Adrenal gland (tissue), 12 donors: ENCODE measurements around the gene FARP1. TPM values are rescaled to one million over a fixed set of nuclear protein-coding genes. Genes with fewer than 3 reads are reported as not detected.

Experiments used
- DNase-seq, 7 donors: peaks; one replicate each; pipeline ENCODE4 v3.0.0-alpha.2; 2019 to 2020
- H3K27ac ChIP-seq, 5 donors: fragments of 200-600 bp; sonication (generic) in 4 of 5; 1 replicate in 3 of 5; 2 replicates in 2 of 5; pipeline versions ENCODE4 v1.5.1 to v1.8.0; 2016 to 2020; ENCODE audit warnings: mild to moderate bottlenecking in 1 of 5
- H3K27me3 ChIP-seq: fragments of 200-600 bp; 2 replicates; pipeline ENCODE4 v1.8.0; 2021
- H3K36me3 ChIP-seq, 2 donors: fragments of 200-600 bp; replicated peaks in 1 of 2; 1 replicate in 1 of 2; 2 replicates in 1 of 2; pipeline versions ENCODE4 v1.5.1 to v1.8.0; 2018 to 2022
- H3K4me1 ChIP-seq, 2 donors: fragments of 200-600 bp; replicated peaks in 1 of 2; 1 replicate in 1 of 2; 2 replicates in 1 of 2; pipeline versions ENCODE4 v1.5.1 to v1.8.0; 2018 to 2021
- H3K4me3 ChIP-seq, 4 donors: fragments of 200-600 bp; sonication (generic) in 3 of 4; one replicate each; pipeline ENCODE4 v1.5.1; 2016 to 2018
- H3K9me3 ChIP-seq, 3 donors: fragments of 200-600 bp; sonication (generic) in 1 of 3; replicated peaks in 1 of 3; 1 replicate in 2 of 3; 2 replicates in 1 of 3; pipeline versions ENCODE4 v1.5.1 to v1.8.0; 2016 to 2021
- POLR2A ChIP-seq, 2 donors: fragments of 450-650 bp; IDR thresholded peaks; one replicate each; pipeline ENCODE4 v1.6.1; 2017; ENCODE audit warnings: antibody characterized with exemption in 2 of 2, mild to moderate bottlenecking in 2 of 2, moderate library complexity in 1 of 2
- WGBS, 4 donors: extraction: QIAGEN DNeasy Blood & Tissue Kit in 2 of 4; methylation state at CpG; one replicate each; pipeline versions ENCODE4 v1.1.5 to v1.1.7; 2013 to 2017; 5-methylcytosine and 5-hydroxymethylcytosine counted together
- intact Hi-C, 2 donors: fragments of 100-400 bp; cut with DNase I; formaldehyde crosslinking; loops; one replicate each; pipeline versions ENCODE4 v1.14.1 to v1.15.0; 2022 to 2023
- polyA plus RNA-seq, 3 donors: library from polyadenylated mRNA; stranded (reverse); fragments of 200-250 nt in 2 of 3; fragments of 350-450 nt in 1 of 3; fragmentation: Illumina TruSeq in 1 of 3; extraction: RNeasy Lipid Tissue Mini Kit (QIAGEN cat#74804) in 1 of 3; gene quantifications; one replicate each; pipeline ENCODE4 v1.2.3, GENCODE V29; 2013 to 2014
- total RNA-seq, 9 donors: library from RNA; depleted of rRNA in 4 of 9; stranded (reverse); fragments of >200 nt in 4 of 9; fragments of 120-200 nt in 1 of 9; fragmentation: NEBNext Ultra II Directional in 1 of 9; extraction: Animal tissue kit (Norgen Biotek cat#: 25700) in 1 of 9; gene quantifications; one replicate each; pipeline versions ENCODE4 v1.1.0 to v1.2.4, GENCODE V29; 2013 to 2023
- TF ChIP-seq, protein P1 (sequence below), 6 experiments: fragments of 450-650 bp in 4 of 6; fragments of 200-600 bp in 2 of 6; sonication (generic) in 1 of 6; IDR thresholded peaks; 1 replicate in 5 of 6; 2 replicates in 1 of 6; pipeline versions ENCODE4 v1.5.1 to v1.8.0; 2016 to 2021; ENCODE audit warnings: antibody characterized with exemption in 6 of 6, mild to moderate bottlenecking in 2 of 6, moderate library complexity in 1 of 6
- donor health status: healthy with polysubstance abuse.
- donor health status: Bipolar disorder and iron deficiency.
- donor health status: DM: yes; HTN: yes; CAD: no.
- donor health status: DM: no; HTN: no; CAD: no.
- donor health status: DM: no; HTN: no; CAD: no.
- donor health status: DM: yes; HTN: yes; CAD: no.

Gene FARP1
- total and polyA plus RNA-seq, 12 donors: 27.1 to 304 (median 71.6) TPM

- Histone ChIP-seq H3K9me3 (no peaks in the 10 kb centered on the region), H3K36me3 (no peaks in the 10 kb centered on the region), H3K4me1 (peaks cover 26 to 43% of the 10 kb centered on the region in 2 donors), H3K27me3 (no peaks in the 10 kb centered on the region), H3K27ac (peak overlapping the region in 3 of 5 donors; percentile 35 to 65 (median 49)), H3K4me3 (no peak overlapping the region)
- peak in 6 of 7 donors; percentile 38 to 69 (median 50) for DNase-seq
- WGBS, 4 donors: 38 to 45% (median 42%) methylated on average over 5 of the region's 5 CpGs
- intact Hi-C loops: loop anchor here (10.0 kb wide), 2 partner anchors 67 to 247 kb away; no protein-coding TSS in a partner anchor
- TF ChIP-seq, protein P1, sequence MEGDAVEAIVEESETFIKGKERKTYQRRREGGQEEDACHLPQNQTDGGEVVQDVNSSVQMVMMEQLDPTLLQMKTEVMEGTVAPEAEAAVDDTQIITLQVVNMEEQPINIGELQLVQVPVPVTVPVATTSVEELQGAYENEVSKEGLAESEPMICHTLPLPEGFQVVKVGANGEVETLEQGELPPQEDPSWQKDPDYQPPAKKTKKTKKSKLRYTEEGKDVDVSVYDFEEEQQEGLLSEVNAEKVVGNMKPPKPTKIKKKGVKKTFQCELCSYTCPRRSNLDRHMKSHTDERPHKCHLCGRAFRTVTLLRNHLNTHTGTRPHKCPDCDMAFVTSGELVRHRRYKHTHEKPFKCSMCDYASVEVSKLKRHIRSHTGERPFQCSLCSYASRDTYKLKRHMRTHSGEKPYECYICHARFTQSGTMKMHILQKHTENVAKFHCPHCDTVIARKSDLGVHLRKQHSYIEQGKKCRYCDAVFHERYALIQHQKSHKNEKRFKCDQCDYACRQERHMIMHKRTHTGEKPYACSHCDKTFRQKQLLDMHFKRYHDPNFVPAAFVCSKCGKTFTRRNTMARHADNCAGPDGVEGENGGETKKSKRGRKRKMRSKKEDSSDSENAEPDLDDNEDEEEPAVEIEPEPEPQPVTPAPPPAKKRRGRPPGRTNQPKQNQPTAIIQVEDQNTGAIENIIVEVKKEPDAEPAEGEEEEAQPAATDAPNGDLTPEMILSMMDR (IDR thresholded peaks at IDR 0.05): peak in 4 of 6 experiments; percentile 7 to 20 (median 12)
- TF ChIP-seq POLR2A (IDR thresholded peaks at IDR 0.05): no peak
These were observed 4.6 kb downstream of the FARP1 start for GRCh38 chr13:98147521-98147920.

DNA sequence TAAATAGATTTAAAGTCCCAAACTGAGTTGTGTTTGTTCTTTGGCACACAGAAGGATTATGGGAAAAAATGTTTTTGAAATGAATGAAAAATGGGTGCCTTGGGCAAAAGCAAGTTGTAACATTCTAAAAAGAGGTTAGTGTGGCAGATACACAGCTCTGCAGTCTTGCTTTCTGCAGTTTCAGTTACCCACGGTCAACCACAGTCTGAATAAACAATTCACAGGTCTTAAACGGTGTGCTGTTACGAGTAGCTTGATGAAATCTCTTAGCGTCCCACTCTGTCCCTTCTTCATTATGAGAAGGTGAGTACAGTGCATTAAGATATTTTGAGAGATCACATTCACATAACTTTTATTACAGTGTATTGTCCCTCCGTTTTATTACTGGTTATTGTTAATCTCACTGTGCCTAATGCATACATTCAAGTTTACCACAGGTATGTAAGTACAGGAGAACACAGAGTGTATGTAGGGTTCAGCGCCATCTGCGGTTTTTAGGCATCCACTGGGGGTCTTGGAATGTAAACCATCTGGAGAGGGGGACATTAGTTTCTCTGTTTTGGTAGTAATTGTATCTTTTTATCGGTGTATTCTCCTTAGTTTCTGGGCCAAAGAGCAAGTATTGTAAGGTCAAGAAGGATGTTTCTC is 8.1 kb downstream of the FARP1 start:
- 83 to 93% (median 88%) methylated on average over 8 of the region's 8 CpGs for WGBS, 4 donors
- TF ChIP-seq, protein P1 (IDR thresholded peaks at IDR 0.05): no peak
- no peak for TF ChIP-seq POLR2A (IDR thresholded peaks at IDR 0.05)
- DNase-seq: no peak
- no peaks in the 10 kb centered on the region for H3K9me3 ChIP-seq
- peaks cover 12 to 31% of the 10 kb centered on the region in 2 donors for H3K4me1 ChIP-seq
- no peaks in the 10 kb centered on the region for H3K36me3 ChIP-seq
- no peak overlapping the region for H3K4me3 ChIP-seq
- intact Hi-C loops: no loop called here
- no peaks in the 10 kb centered on the region for H3K27me3 ChIP-seq
- no peak overlapping the region for H3K27ac ChIP-seq

DNA sequence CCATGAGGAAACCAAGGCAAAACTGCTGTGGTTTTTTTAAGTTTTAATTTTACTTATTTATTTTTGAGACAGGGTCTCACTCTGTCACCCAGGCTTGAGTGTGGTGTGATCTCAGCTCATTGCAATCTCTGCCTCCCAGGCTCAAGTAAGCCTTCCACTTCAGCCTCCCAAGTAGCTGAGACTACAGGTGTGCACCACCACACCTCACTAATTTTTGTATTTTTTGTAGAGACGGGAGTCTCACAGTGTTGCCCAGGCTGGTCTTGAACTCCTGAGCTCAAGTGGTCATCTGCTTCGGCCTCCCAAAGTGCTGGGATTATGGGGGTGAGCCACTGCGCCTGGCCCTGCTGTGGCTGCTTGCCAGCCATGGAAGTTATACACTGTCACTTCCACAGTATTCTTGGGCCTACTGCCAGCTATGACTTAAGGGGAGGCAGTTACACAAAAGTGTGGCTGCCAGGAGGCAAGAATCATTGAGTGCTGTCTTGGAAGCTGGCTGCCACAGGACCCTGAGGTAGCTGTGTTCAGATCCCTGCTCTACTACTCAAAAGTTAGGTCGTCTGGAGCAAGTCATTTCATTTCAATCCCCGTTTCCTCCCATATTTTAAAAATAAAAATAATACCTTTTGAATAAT is 12.7 kb downstream of the FARP1 start:
- H3K27ac ChIP-seq: no peak overlapping the region
- H3K4me3 ChIP-seq: no peak overlapping the region
- DNase-seq: peak in 6 of 7 donors; percentile 35 to 69 (median 60)
- intact Hi-C loops: no loop called here
- no peak for TF ChIP-seq POLR2A (IDR thresholded peaks at IDR 0.05)
- TF ChIP-seq, protein P1 (IDR thresholded peaks at IDR 0.05): no peak
- H3K36me3 ChIP-seq: no peaks in the 10 kb centered on the region
- H3K27me3 ChIP-seq: no peaks in the 10 kb centered on the region
- WGBS, 4 donors: 74 to 88% (median 78%) methylated on average over 3 to 5 of the region's 5 CpGs
- no peaks in the 10 kb centered on the region for H3K9me3 ChIP-seq
- H3K4me1 ChIP-seq: peaks cover 13 to 25% of the 10 kb centered on the region in 2 donors

DNA sequence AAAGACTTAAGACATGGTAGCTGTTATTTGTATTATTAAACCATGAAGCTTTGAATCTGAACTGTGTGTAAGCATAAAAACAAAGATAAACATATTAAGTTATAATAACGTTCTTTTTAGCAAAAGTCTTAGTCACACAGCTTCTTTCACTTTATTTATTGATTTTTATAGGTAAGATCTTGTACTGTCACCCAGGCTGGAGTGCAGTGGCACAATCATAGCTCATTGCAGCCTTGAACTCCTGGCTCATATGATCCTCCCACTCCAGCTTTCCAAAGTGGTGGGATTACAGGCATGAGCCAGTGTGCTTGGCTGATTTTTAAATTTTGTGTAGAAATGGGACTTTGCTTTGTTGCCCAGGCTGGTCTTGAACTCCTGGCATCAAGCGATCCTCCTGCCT is 13.4 kb downstream of the FARP1 start:
- no peak for DNase-seq
- Histone ChIP-seq H3K27ac (no peak overlapping the region), H3K4me1 (peaks cover 13 to 25% of the 10 kb centered on the region in 2 donors), H3K9me3 (no peaks in the 10 kb centered on the region), H3K36me3 (no peaks in the 10 kb centered on the region), H3K27me3 (no peaks in the 10 kb centered on the region), H3K4me3 (no peak overlapping the region)
- intact Hi-C loops: no loop called here
- WGBS, 4 donors: 65 to 69% (median 65%) methylated on average over 2 of the region's 2 CpGs
- TF ChIP-seq POLR2A (IDR thresholded peaks at IDR 0.05): no peak
- TF ChIP-seq, protein P1 (IDR thresholded peaks at IDR 0.05): no peak
